ENCODE data around the gene C6. TPM values are rescaled to one million over a fixed set of nuclear protein-coding genes. Genes with fewer than 3 reads are reported as not detected.

The C6 gene
- total and polyA plus RNA-seq, 9 of the 15 experiments (the other 6 are each of a cell fraction or from before 2014, with no cell fraction given) = 0.09 TPM; not detected in 8

- TF ChIP-seq CHAMP1 (IDR thresholded peaks at IDR 0.05) = no peak
Measured at GRCh38 chr5:41240985-41241384, 27.7 kb upstream of the C6 start (continued).

- ChIA-PET CTCF (ENCODE audit: low intra/inter-chr PET ratio) (no interaction called here), POLR2A (no interaction called here)
- no TSS peak for BruUV-seq (replicated peaks)
- Histone ChIP-seq H3K4me3 (no peak overlapping the region), H3K27ac (ENCODE audit: extremely low read depth, low read depth, low read length) (no peak overlapping the region), H3K4me2 (ENCODE audit: insufficient read depth, low read length) (no peak overlapping the region), H3K9me1 (ENCODE audit: control insufficient read depth, insufficient read depth, low read length) (no peaks in the 10 kb centered on the region), H4K20me1 (replicated peaks; ENCODE audit: control insufficient read depth, insufficient read depth, low read length) (no peaks in the 10 kb centered on the region), H3K79me2 (ENCODE audit: control insufficient read depth, insufficient read depth, low read length) (no peaks in the 10 kb centered on the region), H3K27me3 (ENCODE audit: control insufficient read depth in 2 of 2, insufficient read depth in 2 of 2, low read length in 2 of 2) (no peaks in the 10 kb centered on the region), H3K9ac (ENCODE audit: insufficient read depth in 1 of 2, low read depth in 2 of 2, low read length in 2 of 2) (no peak overlapping the region), H3K4me1 (replicated peaks in 1 of 2; ENCODE audit: control insufficient read depth in 2 of 2, insufficient read depth in 2 of 2, low read length in 2 of 2) (no peaks in the 10 kb centered on the region), H3K36me3 (ENCODE audit: control insufficient read depth, insufficient read depth, low read length) (no peaks in the 10 kb centered on the region), H2AFZ (ENCODE audit: low read depth, low read length) (no peak overlapping the region), H3K9me3 (replicated peaks; ENCODE audit: control insufficient read depth, insufficient read depth, low read depth, low read length) (no peaks in the 10 kb centered on the region)
- FAIRE-seq = no peak
- in situ Hi-C loops (cut with MboI) = no loop called here
- TF ChIP-seq RNF219 (CRISPR knock-in tag; IDR thresholded peaks at IDR 0.05) (no peak), POLR2A (conservative IDR thresholded peaks at IDR 0.05) (no peak), ZNF639 (CRISPR knock-in tag; conservative IDR thresholded peaks at IDR 0.05 in 1 of 2, IDR thresholded peaks at IDR 0.05 in 1 of 2) (no peak), EGR1 (conservative IDR thresholded peaks at IDR 0.05) (no peak), KLF1 (tag; IDR thresholded peaks at IDR 0.05) (no peak), U2AF2 (optimal IDR thresholded peaks at IDR 0.05; ENCODE audit: low read depth, low read length) (no peak), SAFB (IDR thresholded peaks at IDR 0.05; ENCODE audit: borderline replicate concordance, low read depth, low read length) (no peak), ZBTB17 (CRISPR knock-in tag; IDR thresholded peaks at IDR 0.05) (no peak), TRIM28 (IDR thresholded peaks at IDR 0.05) (no peak), DEAF1 (CRISPR knock-in tag; IDR thresholded peaks at IDR 0.05) (no peak), CHD2 (IDR thresholded peaks at IDR 0.05; ENCODE audit: low read depth, low read length) (no peak), ZBTB43 (CRISPR knock-in tag; IDR thresholded peaks at IDR 0.05) (no peak)
- ATAC-seq = no peak
- intact Hi-C loops (cut with micrococcal nuclease) = no loop called here
- DNase-seq (ENCODE audit: extremely low read depth in 1 of 4, low spot score in 3 of 4) = peak in 2 of 4 experiments; percentile 6 to 14
- WGBS (ENCODE audit: insufficient coverage, low coverage, missing lambda C conversion rate) = 3% methylated on average over 3 of the region's 3 CpGs
Measured at GRCh38 chr5:41240390-41240789, 27.1 kb upstream of the C6 start.
